ENCODE results near the gene MLN.
A peak's percentile ranks its signal among the peaks of the same experiment; 100 is the strongest.

MLN gene

GRCh38 chr6:33822575-33823395, 19.0 kb upstream of the MLN start:
- ATAC-seq = peak; percentile 92

GRCh38 chr6:33820784-33821520, 17.1 kb upstream of the MLN start:
- no peak for ATAC-seq
- TF ChIP-seq CREB5 (CRISPR knock-in tag; IDR thresholded peaks at IDR 0.05; ENCODE audit: low read depth) (no peak), ISL1 (CRISPR knock-in tag; IDR thresholded peaks at IDR 0.05) (no peak), ZFP30 (CRISPR knock-in tag; IDR thresholded peaks at IDR 0.05) (no peak), SNAI2 (CRISPR knock-in tag; IDR thresholded peaks at IDR 0.05) (no peak), CSDC2 (CRISPR knock-in tag; IDR thresholded peaks at IDR 0.05) (no peak), ARNTL (CRISPR knock-in tag; IDR thresholded peaks at IDR 0.05; ENCODE audit: borderline replicate concordance, low read depth) (no peak), PPARA (CRISPR knock-in tag; IDR thresholded peaks at IDR 0.05; ENCODE audit: borderline replicate concordance) (no peak), ZC3H10 (CRISPR knock-in tag; IDR thresholded peaks at IDR 0.05) (no peak), BACH2 (CRISPR knock-in tag; IDR thresholded peaks at IDR 0.05; ENCODE audit: borderline replicate concordance) (no peak), ZNF70 (CRISPR knock-in tag; IDR thresholded peaks at IDR 0.05) (no peak), ESRRG (CRISPR knock-in tag; IDR thresholded peaks at IDR 0.05) (no peak), POU6F1 (CRISPR knock-in tag; IDR thresholded peaks at IDR 0.05; ENCODE audit: borderline replicate concordance, low read depth) (no peak), RARB (CRISPR knock-in tag; IDR thresholded peaks at IDR 0.05) (no peak), ZNF565 (CRISPR knock-in tag; conservative IDR thresholded peaks at IDR 0.05; ENCODE audit: low read depth) (no peak), TSHZ2 (CRISPR knock-in tag; IDR thresholded peaks at IDR 0.05) (no peak)

More at GRCh38 chr6:33822575-33823395, 19.0 kb upstream of the MLN start:
- no peak for TF ChIP-seq ZC3H10 (CRISPR knock-in tag; IDR thresholded peaks at IDR 0.05)
- no peak for TF ChIP-seq RARB (CRISPR knock-in tag; IDR thresholded peaks at IDR 0.05)
- no peak for TF ChIP-seq ZNF8 (CRISPR knock-in tag; IDR thresholded peaks at IDR 0.05)
- TF ChIP-seq ZFP30 (CRISPR knock-in tag; IDR thresholded peaks at IDR 0.05) = no peak
- no peak for TF ChIP-seq SNAI2 (CRISPR knock-in tag; IDR thresholded peaks at IDR 0.05)
- no peak for TF ChIP-seq POU6F1 (CRISPR knock-in tag; IDR thresholded peaks at IDR 0.05; ENCODE audit: borderline replicate concordance, low read depth)
- TF ChIP-seq BACH2 (CRISPR knock-in tag; IDR thresholded peaks at IDR 0.05; ENCODE audit: borderline replicate concordance) = no peak
- TF ChIP-seq CSDC2 (CRISPR knock-in tag; IDR thresholded peaks at IDR 0.05) = no peak
- no peak for TF ChIP-seq ARNTL (CRISPR knock-in tag; IDR thresholded peaks at IDR 0.05; ENCODE audit: borderline replicate concordance, low read depth)

- ATAC-seq = no peak
- no peak for TF ChIP-seq ISL1 (CRISPR knock-in tag; IDR thresholded peaks at IDR 0.05)
- no peak for TF ChIP-seq ZFP30 (CRISPR knock-in tag; IDR thresholded peaks at IDR 0.05)
These were observed 16.4 kb upstream of the MLN start for GRCh38 chr6:33820243-33820642.

GRCh38 chr6:33819021-33819420, 15.2 kb upstream of the MLN start:
- ATAC-seq = no peak
- TF ChIP-seq PATZ1 (CRISPR knock-in tag; IDR thresholded peaks at IDR 0.05; ENCODE audit: borderline replicate concordance) = no peak
- no peak for TF ChIP-seq ZFP3 (CRISPR knock-in tag; IDR thresholded peaks at IDR 0.05)
